ENCODE results near the gene ZBED4. TPM values are rescaled to one million over a fixed set of nuclear protein-coding genes. Genes with fewer than 3 reads are reported as not detected.
A peak's percentile ranks its signal among the peaks of the same experiment; 100 is the strongest.

ZBED4 gene
- total RNA-seq, 2 donors from 2014 or later: 10.4 to 11.2 TPM

GRCh38 chr22:49824936-49825335 lies 28.7 kb upstream of the ZBED4 start:
- 85% methylated on average over 12 of the region's 12 CpGs for WGBS
- Histone ChIP-seq H3K9me3 (no peaks in the 10 kb centered on the region), H3K4me1 (replicated peaks) (peaks cover 5% of the 10 kb centered on the region), H3K4me3 (no peak overlapping the region), H3K36me3 (peaks cover 0 to 15% of the 10 kb centered on the region in 2 donors), H3K27ac (no peak overlapping the region), H3K27me3 (replicated peaks; ENCODE audit: insufficient read depth) (no peaks in the 10 kb centered on the region)
- no peak for DNase-seq (ENCODE audit: low spot score)
- TF ChIP-seq POLR2A (IDR thresholded peaks at IDR 0.05) (no peak), POLR2AphosphoS5 (IDR thresholded peaks at IDR 0.05) (no peak)
- TF ChIP-seq, protein P1, sequence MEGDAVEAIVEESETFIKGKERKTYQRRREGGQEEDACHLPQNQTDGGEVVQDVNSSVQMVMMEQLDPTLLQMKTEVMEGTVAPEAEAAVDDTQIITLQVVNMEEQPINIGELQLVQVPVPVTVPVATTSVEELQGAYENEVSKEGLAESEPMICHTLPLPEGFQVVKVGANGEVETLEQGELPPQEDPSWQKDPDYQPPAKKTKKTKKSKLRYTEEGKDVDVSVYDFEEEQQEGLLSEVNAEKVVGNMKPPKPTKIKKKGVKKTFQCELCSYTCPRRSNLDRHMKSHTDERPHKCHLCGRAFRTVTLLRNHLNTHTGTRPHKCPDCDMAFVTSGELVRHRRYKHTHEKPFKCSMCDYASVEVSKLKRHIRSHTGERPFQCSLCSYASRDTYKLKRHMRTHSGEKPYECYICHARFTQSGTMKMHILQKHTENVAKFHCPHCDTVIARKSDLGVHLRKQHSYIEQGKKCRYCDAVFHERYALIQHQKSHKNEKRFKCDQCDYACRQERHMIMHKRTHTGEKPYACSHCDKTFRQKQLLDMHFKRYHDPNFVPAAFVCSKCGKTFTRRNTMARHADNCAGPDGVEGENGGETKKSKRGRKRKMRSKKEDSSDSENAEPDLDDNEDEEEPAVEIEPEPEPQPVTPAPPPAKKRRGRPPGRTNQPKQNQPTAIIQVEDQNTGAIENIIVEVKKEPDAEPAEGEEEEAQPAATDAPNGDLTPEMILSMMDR (IDR thresholded peaks at IDR 0.05): no peak
- intact Hi-C loops (cut with DNase I): no loop called here

DNA sequence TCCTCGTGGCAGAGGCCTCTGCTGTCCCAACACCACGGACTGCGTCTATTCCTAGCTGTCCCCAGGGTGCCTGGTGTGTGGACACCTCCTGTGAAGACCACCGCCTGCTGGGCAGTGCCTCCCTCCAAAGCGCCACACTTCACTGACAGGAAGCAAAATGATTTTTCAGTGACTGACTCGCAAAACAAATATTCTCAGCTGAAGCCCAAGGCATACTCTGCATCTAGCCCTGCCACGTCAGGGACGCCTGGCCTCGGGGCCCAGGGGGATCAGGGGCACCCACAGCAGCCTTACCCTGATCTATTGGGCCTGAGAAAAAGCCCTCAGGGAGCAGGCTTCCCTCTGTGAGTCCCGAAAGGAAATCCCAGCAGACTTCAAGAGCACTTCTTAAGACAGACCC lies 28.2 kb upstream of the ZBED4 start:
- Histone ChIP-seq H3K4me1 (replicated peaks) (peaks cover 5% of the 10 kb centered on the region), H3K27me3 (replicated peaks; ENCODE audit: insufficient read depth) (no peaks in the 10 kb centered on the region), H3K9me3 (no peaks in the 10 kb centered on the region), H3K27ac (no peak overlapping the region), H3K4me3 (peak overlapping the region in 1 of 2 donors; percentile 75), H3K36me3 (peaks cover 0 to 10% of the 10 kb centered on the region in 2 donors)
- TF ChIP-seq POLR2A (IDR thresholded peaks at IDR 0.05): no peak
- DNase-seq (ENCODE audit: low spot score): no peak
- intact Hi-C loops (cut with DNase I): no loop called here
- WGBS: 77% methylated on average over 10 of the region's 10 CpGs

- Histone ChIP-seq H3K27ac (peak overlapping the region; percentile 65 to 84), H3K9me3 (no peaks in the 10 kb centered on the region), H3K4me3 (peak overlapping the region; percentile 75 to 79), H3K27me3 (replicated peaks; ENCODE audit: insufficient read depth) (no peaks in the 10 kb centered on the region), H3K4me1 (replicated peaks) (peaks cover 5% of the 10 kb centered on the region), H3K36me3 (peaks cover 0 to 7% of the 10 kb centered on the region in 2 donors)
- no peak for TF ChIP-seq POLR2A (IDR thresholded peaks at IDR 0.05)
- TF ChIP-seq, protein P1 (IDR thresholded peaks at IDR 0.05): no peak
- no peak for TF ChIP-seq POLR2AphosphoS5 (IDR thresholded peaks at IDR 0.05)
- intact Hi-C loops (cut with DNase I): no loop called here
- WGBS: 20% methylated on average over 31 of the region's 31 CpGs
- no peak for DNase-seq (ENCODE audit: low spot score)
Measured at GRCh38 chr22:49825944-49826602, 27.6 kb upstream of the ZBED4 start.

DNA sequence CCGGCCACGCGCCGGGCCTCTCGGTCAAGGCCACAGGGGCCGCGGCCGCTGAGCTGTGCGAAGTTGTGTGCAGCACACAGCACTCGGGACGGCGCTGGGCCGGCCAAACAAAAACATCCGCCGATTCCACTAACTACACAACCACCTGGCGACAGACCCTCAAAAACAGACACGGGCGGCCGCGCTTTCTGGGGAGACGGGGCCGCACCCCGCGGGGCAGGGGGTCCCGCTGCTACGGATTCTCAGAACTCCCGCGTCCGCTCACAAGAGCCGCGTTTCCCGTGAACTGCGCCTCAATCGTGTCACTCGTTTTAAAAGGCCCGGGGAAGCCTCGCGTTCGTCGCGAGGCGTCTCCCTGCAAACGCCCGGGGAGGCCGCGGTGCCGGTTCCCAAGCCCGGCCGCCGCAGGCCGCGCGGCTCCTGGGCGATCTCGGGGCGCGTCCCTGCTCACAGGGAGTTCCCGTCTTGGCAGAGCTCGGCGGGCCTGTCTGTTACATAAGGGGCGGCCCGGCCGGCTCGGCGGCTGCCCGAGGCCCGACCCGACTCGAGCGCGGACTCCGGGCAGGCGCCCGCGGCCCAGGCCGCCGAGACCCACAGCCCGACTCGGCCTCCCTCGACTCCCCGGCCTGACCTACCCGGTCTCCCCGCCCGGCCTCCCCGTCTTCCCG lies 26.9 kb upstream of the ZBED4 start:
- Histone ChIP-seq H3K4me3 (peak overlapping the region; percentile 75 to 79), H3K27me3 (replicated peaks; ENCODE audit: insufficient read depth) (no peaks in the 10 kb centered on the region), H3K27ac (peak overlapping the region; percentile 65 to 84), H3K36me3 (peaks cover 0 to 7% of the 10 kb centered on the region in 2 donors), H3K4me1 (replicated peaks) (peaks cover 5% of the 10 kb centered on the region), H3K9me3 (no peaks in the 10 kb centered on the region)
- WGBS: 0% methylated on average over 55 of the region's 86 CpGs
- TF ChIP-seq, protein P1 (IDR thresholded peaks at IDR 0.05): no peak
- no peak for TF ChIP-seq POLR2AphosphoS5 (IDR thresholded peaks at IDR 0.05)
- no peak for TF ChIP-seq POLR2A (IDR thresholded peaks at IDR 0.05)
- DNase-seq (ENCODE audit: low spot score): peak; percentile 33
- intact Hi-C loops (cut with DNase I): no loop called here

DNA sequence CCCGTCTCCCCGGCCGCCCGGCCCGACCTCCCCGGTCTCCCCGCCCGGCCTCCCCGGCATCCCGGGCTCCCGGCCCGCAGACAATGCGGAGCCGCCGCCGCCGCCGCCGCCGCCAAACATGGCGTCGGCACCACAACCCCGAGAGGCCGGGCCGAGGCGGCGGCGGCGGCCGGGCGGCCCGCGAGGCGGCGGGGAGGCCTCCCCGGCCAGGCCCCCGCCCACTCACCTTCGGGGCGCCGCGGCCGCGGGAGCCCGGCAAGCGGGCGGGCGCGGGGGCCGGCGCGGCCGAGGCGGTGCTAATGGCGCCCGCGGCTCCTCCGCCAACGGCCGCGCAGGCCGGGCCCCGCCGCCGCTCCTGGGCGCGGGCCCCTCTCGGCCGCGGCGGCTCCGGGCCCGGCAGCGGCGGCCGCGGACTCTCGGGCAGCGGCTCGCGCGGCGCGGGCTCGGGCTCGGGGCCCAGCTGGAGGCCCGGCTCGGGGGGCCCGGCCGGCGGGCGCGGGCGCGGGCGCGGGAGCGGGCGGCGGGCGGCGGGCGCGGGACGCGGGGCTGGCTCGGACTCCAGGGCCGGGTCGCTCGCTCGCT lies 26.3 kb upstream of the ZBED4 start:
- peak overlapping the region; percentile 65 to 84 for H3K27ac ChIP-seq
- intact Hi-C loops (cut with DNase I): no loop called here
- peak overlapping the region; percentile 75 to 79 for H3K4me3 ChIP-seq
- DNase-seq (ENCODE audit: low spot score): no peak
- WGBS: under 1% methylated on average over 78 of the region's 110 CpGs
- H3K27me3 ChIP-seq (replicated peaks; ENCODE audit: insufficient read depth): no peaks in the 10 kb centered on the region
- peaks cover 0 to 7% of the 10 kb centered on the region in 2 donors for H3K36me3 ChIP-seq
- H3K9me3 ChIP-seq: no peaks in the 10 kb centered on the region
- peaks cover 5% of the 10 kb centered on the region for H3K4me1 ChIP-seq (replicated peaks)
- TF ChIP-seq, protein P1 (IDR thresholded peaks at IDR 0.05): no peak
- TF ChIP-seq POLR2A (IDR thresholded peaks at IDR 0.05) (no peak), POLR2AphosphoS5 (IDR thresholded peaks at IDR 0.05) (no peak)
